H1 (cell line): ENCODE results near the gene STK31. TPM values are rescaled to one million over a fixed set of nuclear protein-coding genes. Genes with fewer than 3 reads are reported as not detected.

Experiments
- CHD7 ChIP-seq: fragments of 300-600 bp; sonication (generic); IDR thresholded peaks from 2 replicates; pipeline ENCODE4 v1.7.1; 2012; ENCODE audit warnings: low read length, moderate library complexity, mild to moderate bottlenecking, inconsistent platforms; ENCODE audit not compliant: insufficient replicate concordance
- EGR1 ChIP-seq: IDR thresholded peaks from 2 replicates; pipeline ENCODE4 v1.6.1; 2011; ENCODE audit warnings: low read depth, low read length, borderline replicate concordance
- PHF8 ChIP-seq: fragments of 200-600 bp; sonication (generic); conservative IDR thresholded peaks from 2 replicates; pipeline ENCODE4 v1.7.1; 2012; ENCODE audit warnings: low read depth, mild to moderate bottlenecking, inconsistent platforms, low read length, moderate library complexity
- polyA plus RNA-seq, 7 experiments: library from polyadenylated mRNA; depleted of rRNA in 3 of 7; stranded (reverse) in 5 of 7; unstranded in 2 of 7; fragments of >200 nt in 5 of 7; fragments of 200-250 nt in 2 of 7; gene quantifications; 1 replicate in 5 of 7; 2 replicates in 1 of 7; 4 replicates in 1 of 7; pipeline versions ENCODE4 v1.2.1 to v1.2.3, GENCODE V29; 2011 to 2013; ENCODE audit warnings: missing spikeins in 2 of 7, mixed read lengths in 2 of 7
- total RNA-seq: library from RNA; stranded (reverse); fragmentation: NEBNext Ultra II Directional; extraction: Animal tissue kit (Norgen Biotek cat#: 25700); gene quantifications from 2 replicates; pipeline ENCODE4 v1.2.1, GENCODE V29; 2021

Gene STK31
- total and polyA plus RNA-seq, 2 of the 8 experiments (the other 6 are each of a cell fraction or from before 2014, with no cell fraction given) = 0.15 to 0.32 TPM

GRCh38 chr7:23713285-23714149 lies 3.5 kb downstream of the STK31 start (continued):
- TF ChIP-seq CHD7 (no peak), PHF8 (no peak), EGR1 (no peak)
